PC-9 (cell line): ENCODE measurements around the gene FZD7. TPM values are rescaled to one million over a fixed set of nuclear protein-coding genes. Genes with fewer than 3 reads are reported as not detected.

Experiments used
- BruUV-seq: library from RNA; stranded (reverse); fragments of 400-500 nt; replicated peaks from 2 replicates; lab custom pipeline; 2021; lab: Mats Ljungman, UMichigan
- CTCF ChIA-PET: fragments of 300-600 bp; sonication (Branson Sonifier 250); formaldehyde crosslinking; loops from one replicate; lab custom pipeline; 2022; ENCODE audit warnings: antibody characterized with exemption; lab: Charles Lee
- POLR2A ChIA-PET: fragments of 300-600 bp; sonication (Branson Sonifier 250); formaldehyde crosslinking; loops from one replicate; lab custom pipeline; 2022; ENCODE audit warnings: antibody characterized with exemption; ENCODE audit not compliant: unreplicated experiment; lab: Charles Lee
- DNase-seq, 2 experiments: peaks; one replicate each; pipeline versions ENCODE4 v3.0.0 to v3.0.0-alpha.2; 2015 to 2022; ENCODE audit warnings: mixed read lengths in 1 of 2
- H2AFZ ChIP-seq: fragments of 200-600 bp; sonication (generic); 2 replicates; pipeline ENCODE4 v1.8.1; 2017; ENCODE audit warnings: antibody characterized with exemption
- H3F3A ChIP-seq: fragments of 200-600 bp; sonication (generic); 2 replicates; pipeline ENCODE4 v1.8.1; 2017; ENCODE audit warnings: antibody characterized with exemption, mild to moderate bottlenecking, low read depth; ENCODE audit not compliant: insufficient read depth
- H3K27ac ChIP-seq: fragments of 200-600 bp; sonication (generic); 2 replicates; pipeline ENCODE4 v1.6.1; 2016; ENCODE audit warnings: mixed run types
- H3K27me3 ChIP-seq: fragments of 200-600 bp; sonication (generic); 2 replicates; pipeline ENCODE4 v1.6.1; 2016; ENCODE audit warnings: low read depth, mixed run types; ENCODE audit not compliant: insufficient read depth
- H3K36me3 ChIP-seq: fragments of 200-600 bp; sonication (generic); 2 replicates; pipeline ENCODE4 v1.6.1; 2016; ENCODE audit warnings: low read depth, mixed run types
- H3K4me1 ChIP-seq: fragments of 200-600 bp; sonication (generic); replicated peaks from 2 replicates; pipeline ENCODE4 v1.6.1; 2016; ENCODE audit warnings: mixed run types; ENCODE audit not compliant: insufficient read depth
- H3K4me2 ChIP-seq: fragments of 200-600 bp; sonication (generic); 2 replicates; pipeline ENCODE4 v1.6.1; 2017; ENCODE audit warnings: mixed run types
- H3K4me3 ChIP-seq: fragments of 200-600 bp; sonication (generic); 2 replicates; pipeline ENCODE4 v1.6.1; 2016; ENCODE audit warnings: mixed run types
- H3K79me2 ChIP-seq: fragments of 200-600 bp; sonication (generic); 2 replicates; pipeline ENCODE4 v1.6.1; 2017; ENCODE audit warnings: low read depth, mixed run types
- H3K9me2 ChIP-seq: fragments of 200-600 bp; sonication (generic); 2 replicates; pipeline ENCODE4 v1.8.1; 2017; ENCODE audit warnings: mild to moderate bottlenecking; ENCODE audit not compliant: insufficient read depth
- H3K9me3 ChIP-seq: fragments of 200-600 bp; sonication (generic); 2 replicates; pipeline ENCODE4 v1.8.1; 2016; ENCODE audit warnings: low read depth; ENCODE audit not compliant: insufficient read depth
- H4K20me1 ChIP-seq: fragments of 200-600 bp; sonication (generic); 2 replicates; pipeline ENCODE4 v1.8.1; 2017; ENCODE audit not compliant: insufficient read depth
- CTCF ChIP-seq: fragments of 200-600 bp; sonication (generic); conservative IDR thresholded peaks from 2 replicates; pipeline ENCODE4 v1.6.1; 2017; ENCODE audit warnings: mixed run types, antibody characterized with exemption, mild to moderate bottlenecking, moderate library complexity
- EZH2 ChIP-seq: fragments of 200-600 bp; sonication (generic); IDR thresholded peaks from 2 replicates; pipeline ENCODE4 v1.8.0; 2017; ENCODE audit warnings: antibody characterized with exemption, low read depth
- intact Hi-C: fragments of 100-400 bp; cut with micrococcal nuclease; formaldehyde crosslinking; loops from one replicate; pipeline ENCODE4 v1.10.0; 2022; ENCODE audit not compliant: unreplicated experiment
- total RNA-seq: library from RNA; stranded (reverse); gene quantifications from 2 replicates; pipeline ENCODE4 v1.2.3, GENCODE V29; 2021

FZD7 gene
- total RNA-seq, 1 experiment from 2014 or later, result 26.8 TPM

- CTCF ChIA-PET, result no interaction called here
- no peak for DNase-seq
Observed at GRCh38 chr2:202006301-202006700, 27.4 kb upstream of the FZD7 start.

GRCh38 chr2:202007015-202007982 is 26.4 kb upstream of the FZD7 start:
- DNase-seq, result no peak
- H3K9me3 ChIP-seq, result no peaks in the 10 kb centered on the region
- TF ChIP-seq CTCF (no peak), EZH2 (no peak)
- no peaks in the 10 kb centered on the region for H3K79me2 ChIP-seq
- H3K9me2 ChIP-seq, result no peaks in the 10 kb centered on the region; the same call in 1 of the 2 replicates
- H3K27me3 ChIP-seq, result no peaks in the 10 kb centered on the region
- H3K27ac ChIP-seq, result no peak overlapping the region
- H3K36me3 ChIP-seq, result no peaks in the 10 kb centered on the region
- POLR2A ChIA-PET, result no interaction called here
- intact Hi-C loops, result no loop called here
- BruUV-seq, result no TSS peak
- H3K4me1 ChIP-seq, result no peaks in the 10 kb centered on the region
- H3F3A ChIP-seq, result no peaks in the 10 kb centered on the region
- CTCF ChIA-PET, result no interaction called here
- H4K20me1 ChIP-seq, result no peaks in the 10 kb centered on the region
- no peak overlapping the region for H2AFZ ChIP-seq
- H3K4me3 ChIP-seq, result no peak overlapping the region
- H3K4me2 ChIP-seq, result no peak overlapping the region

More at GRCh38 chr2:202006301-202006700, 27.4 kb upstream of the FZD7 start:
- Histone ChIP-seq H3K27me3 (no peaks in the 10 kb centered on the region), H3K9me2 (no peaks in the 10 kb centered on the region; the same call in 1 of the 2 replicates), H3K9me3 (no peaks in the 10 kb centered on the region), H3K27ac (no peak overlapping the region), H3K36me3 (no peaks in the 10 kb centered on the region), H3K4me1 (no peaks in the 10 kb centered on the region), H3K4me2 (no peak overlapping the region), H2AFZ (no peak overlapping the region), H3K79me2 (no peaks in the 10 kb centered on the region), H4K20me1 (no peaks in the 10 kb centered on the region), H3K4me3 (no peak overlapping the region), H3F3A (no peaks in the 10 kb centered on the region)
- POLR2A ChIA-PET, result interaction anchor here (0.7 kb wide), 1 partner anchor 32 kb away, joined by 5 read pairs; no protein-coding TSS in a partner anchor
- no TSS peak for BruUV-seq
- intact Hi-C loops, result no loop called here
- no peak for TF ChIP-seq CTCF
- no peak for TF ChIP-seq EZH2

GRCh38 chr2:202007983-202008354 is 25.7 kb upstream of the FZD7 start:
- Histone ChIP-seq H3K4me3 (no peak overlapping the region), H3K4me2 (no peak overlapping the region), H3K4me1 (no peaks in the 10 kb centered on the region), H3K79me2 (no peaks in the 10 kb centered on the region), H3K27me3 (no peaks in the 10 kb centered on the region), H3K9me3 (no peaks in the 10 kb centered on the region), H2AFZ (no peak overlapping the region), H4K20me1 (no peaks in the 10 kb centered on the region), H3F3A (no peaks in the 10 kb centered on the region), H3K9me2 (no peaks in the 10 kb centered on the region; the same call in 1 of the 2 replicates), H3K27ac (no peak overlapping the region), H3K36me3 (no peaks in the 10 kb centered on the region)
- no TSS peak for BruUV-seq
- POLR2A ChIA-PET, result no interaction called here
- no peak for TF ChIP-seq CTCF
- no peak for TF ChIP-seq EZH2
- intact Hi-C loops, result no loop called here
- CTCF ChIA-PET, result no interaction called here
- no peak for DNase-seq
